Epithelial cell of esophagus (primary cell): ENCODE measurements around the gene DNAH6.

ENCODE experiments used
- DNase-seq: peaks from one replicate; pipeline ENCODE4 v3.0.0; 2010; ENCODE audit warnings: low read depth
- H3K4me3 ChIP-seq: 2 replicates; pipeline ENCODE4 v1.5.1; 2011; ENCODE audit warnings: mild to moderate bottlenecking, low read length, control low read depth
- CTCF ChIP-seq: IDR thresholded peaks from 2 replicates; pipeline ENCODE4 v1.5.1; 2011; ENCODE audit warnings: low read depth, mild to moderate bottlenecking, low read length, control low read depth, inconsistent platforms; ENCODE audit not compliant: insufficient read depth; ENCODE audit errors: missing control alignments

DNAH6 gene

GRCh38 chr2:84556190-84556589, 39.9 kb downstream of the DNAH6 start:
- TF ChIP-seq CTCF: no peak
- DNase-seq: peak; percentile 6
- H3K4me3 ChIP-seq: no peak overlapping the region

- no peak overlapping the region for H3K4me3 ChIP-seq
- no peak for TF ChIP-seq CTCF
- DNase-seq: no peak
Measured at GRCh38 chr2:84559838-84560237, 43.5 kb downstream of the DNAH6 start.

- no peak overlapping the region for H3K4me3 ChIP-seq
- DNase-seq: no peak
Measured at GRCh38 chr2:84579661-84580060, 63.4 kb downstream of the DNAH6 start.

GRCh38 chr2:84603911-84604310, 87.6 kb downstream of the DNAH6 start:
- no peak for TF ChIP-seq CTCF
- no peak overlapping the region for H3K4me3 ChIP-seq
- DNase-seq: no peak

More at GRCh38 chr2:84579661-84580060, 63.4 kb downstream of the DNAH6 start:
- TF ChIP-seq CTCF: no peak

GRCh38 chr2:84613082-84613481, 96.8 kb downstream of the DNAH6 start:
- no peak overlapping the region for H3K4me3 ChIP-seq
- TF ChIP-seq CTCF: no peak
- DNase-seq: peak; percentile 0

GRCh38 chr2:84619794-84620371, 103.6 kb downstream of the DNAH6 start:
- no peak for DNase-seq
- TF ChIP-seq CTCF: no peak
- no peak overlapping the region for H3K4me3 ChIP-seq

GRCh38 chr2:84628486-84628885, 112.2 kb downstream of the DNAH6 start:
- H3K4me3 ChIP-seq: no peak overlapping the region
- no peak for DNase-seq
- TF ChIP-seq CTCF: no peak
